ENCODE measurements around the gene DSCAM.

Gene DSCAM

DNA sequence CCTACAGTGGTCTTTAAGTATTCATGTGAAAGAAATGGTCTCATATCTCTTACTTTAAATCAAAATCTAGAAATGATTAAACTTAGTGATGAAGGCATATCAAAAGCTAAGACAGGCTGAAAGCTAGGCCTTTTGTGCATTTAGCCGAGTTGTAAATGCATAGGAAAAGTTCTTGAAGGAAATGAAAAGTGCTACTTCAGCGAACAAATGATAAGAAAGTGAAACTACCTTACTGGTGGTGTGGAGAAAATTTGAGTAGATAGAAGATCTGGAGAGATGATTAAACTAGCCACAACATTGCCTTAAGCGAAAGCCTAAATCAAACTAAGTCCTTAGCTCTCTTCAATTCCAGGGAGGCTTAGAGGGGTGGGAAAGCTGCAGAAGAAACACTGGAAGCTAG is 147.6 kb downstream of the DSCAM start:
- no peak for DNase-seq

- no peak for DNase-seq
Measured at GRCh38 chr21:40696246-40696645, 150.7 kb downstream of the DSCAM start.

- no peak for DNase-seq
Measured at GRCh38 chr21:40689840-40690360, 157.1 kb downstream of the DSCAM start.

DNA sequence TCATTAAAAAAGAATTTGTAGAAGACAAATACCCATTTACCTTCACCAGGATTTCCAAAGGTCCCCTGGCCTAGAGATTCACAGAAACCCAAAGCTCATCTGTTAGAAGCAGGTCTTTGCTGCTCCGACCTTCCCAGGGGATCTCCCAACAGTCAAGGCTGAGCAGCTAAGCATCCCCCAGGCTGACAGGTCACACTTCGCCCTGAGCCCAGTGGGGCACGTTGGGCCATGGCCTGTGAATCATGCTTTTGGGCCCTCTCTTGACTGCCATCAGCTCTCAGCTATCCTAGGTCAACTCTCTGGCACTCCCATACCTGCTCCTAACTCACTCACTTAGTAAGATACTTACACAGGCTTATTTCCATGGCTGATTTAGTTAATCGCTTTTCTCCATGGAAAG is 157.7 kb downstream of the DSCAM start:
- DNase-seq, result no peak

DNA sequence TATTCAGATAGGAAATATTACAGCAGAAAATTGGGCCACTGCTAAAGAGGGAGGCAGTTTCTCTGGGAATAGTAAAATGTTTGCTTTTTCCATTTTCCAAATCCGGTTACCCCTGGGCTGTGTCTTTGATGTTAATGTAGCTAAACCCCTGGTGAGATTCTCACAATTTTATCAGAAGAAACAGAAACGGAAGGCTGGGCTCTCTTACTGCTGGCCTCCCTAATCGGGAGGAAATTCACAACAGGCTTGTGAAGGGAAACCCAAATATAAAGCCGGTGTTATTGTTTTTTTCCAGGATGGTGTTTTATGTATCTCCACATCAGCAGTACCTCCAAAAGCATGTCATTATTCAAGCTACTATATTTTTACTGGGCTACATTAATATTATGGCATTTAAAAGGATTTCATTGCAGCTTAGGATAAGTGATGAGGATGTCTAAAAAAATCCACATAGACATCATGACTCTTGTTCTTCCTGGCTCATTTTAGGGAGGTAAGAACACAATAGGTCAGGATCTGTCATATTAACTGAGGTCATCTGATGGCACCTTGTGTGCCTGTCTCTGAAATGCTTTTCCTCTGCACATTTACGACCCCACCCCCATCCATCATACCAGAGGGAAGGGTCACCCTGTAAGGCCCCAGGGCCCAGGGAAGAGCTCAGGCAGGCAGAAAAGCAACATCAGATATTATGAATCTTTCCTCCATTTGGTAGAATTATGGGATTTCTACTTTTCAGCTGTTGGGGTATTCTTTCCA is 158.7 kb downstream of the DSCAM start:
- no peak for DNase-seq

- DNase-seq, result no peak
Measured at GRCh38 chr21:40687625-40688024, 159.3 kb downstream of the DSCAM start.

GRCh38 chr21:40686526-40686925 is 160.4 kb downstream of the DSCAM start:
- no peak for DNase-seq

- no peak for DNase-seq
Measured at GRCh38 chr21:40685141-40685540, 161.8 kb downstream of the DSCAM start.

DNA sequence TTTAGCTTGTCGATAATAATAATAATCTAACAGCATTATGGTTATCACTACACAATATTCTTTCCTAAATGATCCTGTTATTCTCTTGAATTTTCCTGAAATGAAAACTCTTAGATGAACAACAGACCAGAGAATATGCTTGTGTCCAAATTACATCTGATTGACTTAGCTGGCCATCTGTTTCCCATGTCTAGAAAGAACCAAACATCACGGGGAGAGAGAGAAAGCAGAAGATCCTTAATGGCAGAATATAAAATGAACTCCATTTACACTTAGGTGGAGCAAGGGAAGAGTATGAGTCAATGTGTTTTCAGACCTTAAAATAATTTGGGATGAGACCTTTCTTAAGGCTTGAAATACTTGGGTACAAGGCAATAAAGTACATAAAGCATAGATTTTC is 162.2 kb downstream of the DSCAM start:
- no peak for DNase-seq

- DNase-seq, result no peak
Measured at GRCh38 chr21:40683349-40683748, 163.6 kb downstream of the DSCAM start.

- DNase-seq, result no peak
Measured at GRCh38 chr21:40681164-40681859, 165.6 kb downstream of the DSCAM start.

- DNase-seq, result no peak
Measured at GRCh38 chr21:40680311-40680710, 166.6 kb downstream of the DSCAM start.

- DNase-seq, result no peak
Measured at GRCh38 chr21:40678681-40679284, 168.2 kb downstream of the DSCAM start.

- DNase-seq, result no peak
Measured at GRCh38 chr21:40675017-40675416, 171.9 kb downstream of the DSCAM start.

DNA sequence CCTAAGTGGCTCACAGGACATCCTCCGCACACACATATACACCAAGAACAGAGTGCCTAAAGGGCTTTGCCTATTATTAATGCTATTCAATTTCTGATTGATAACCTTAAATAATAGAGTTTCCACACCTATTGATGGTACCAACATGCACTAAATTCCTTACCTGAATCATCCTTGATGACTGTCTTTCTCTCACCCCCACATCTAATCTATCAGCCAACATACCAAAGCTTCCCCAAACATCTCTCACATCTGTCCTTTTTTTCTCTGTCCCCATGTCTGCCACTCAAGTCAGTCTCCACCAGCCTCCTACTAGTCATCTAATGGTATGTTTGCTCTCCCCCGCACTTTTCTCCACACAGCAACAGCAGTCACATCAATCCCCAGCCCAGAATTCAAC is 174.4 kb downstream of the DSCAM start:
- no peak for DNase-seq

GRCh38 chr21:40671716-40672115 is 175.2 kb downstream of the DSCAM start:
- DNase-seq, result no peak

- DNase-seq, result no peak
Measured at GRCh38 chr21:40668555-40669275, 178.2 kb downstream of the DSCAM start.

DNA sequence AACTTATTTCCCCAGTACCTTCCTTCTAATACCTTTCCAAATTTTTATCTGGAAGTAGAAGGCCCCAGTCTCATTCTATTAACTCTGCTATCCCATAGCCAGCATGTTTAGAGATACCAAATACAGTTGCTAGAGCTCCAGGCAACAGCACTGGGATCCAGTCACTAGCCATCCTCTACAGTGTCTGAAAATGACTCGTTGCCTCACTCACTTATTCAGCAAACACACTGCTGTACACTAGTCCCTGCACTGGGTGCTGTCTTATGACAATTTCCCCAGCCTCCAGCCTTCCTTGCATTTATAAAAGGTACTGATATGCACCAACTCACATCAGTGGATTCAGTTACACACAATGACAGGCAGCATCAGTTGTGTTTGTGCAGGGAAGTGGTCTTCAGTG is 179.0 kb downstream of the DSCAM start:
- DNase-seq, result no peak

DNA sequence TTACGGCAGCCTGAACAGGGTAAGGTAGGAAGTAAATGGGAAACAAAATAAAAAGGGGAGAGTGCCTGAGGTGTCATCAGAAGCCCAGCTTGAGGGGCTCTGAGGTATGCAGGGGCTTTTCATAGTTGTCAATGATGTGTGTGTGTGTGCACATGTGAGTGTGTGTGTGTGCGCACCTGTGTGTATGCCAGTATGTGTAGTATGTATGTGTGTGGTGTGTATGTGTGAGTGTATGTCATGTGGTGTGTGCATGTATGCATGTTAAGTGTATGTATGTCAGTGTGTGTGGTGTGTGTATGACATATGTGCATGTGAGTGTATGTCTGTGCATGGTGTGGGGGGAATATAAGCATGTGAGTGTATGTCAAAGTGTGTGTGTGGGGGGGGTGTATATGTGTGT is 184.1 kb downstream of the DSCAM start:
- no peak for DNase-seq

- DNase-seq, result no peak
Measured at GRCh38 chr21:40660461-40660860, 186.5 kb downstream of the DSCAM start.

GRCh38 chr21:40658311-40658710 is 188.6 kb downstream of the DSCAM start:
- no peak for DNase-seq

DNA sequence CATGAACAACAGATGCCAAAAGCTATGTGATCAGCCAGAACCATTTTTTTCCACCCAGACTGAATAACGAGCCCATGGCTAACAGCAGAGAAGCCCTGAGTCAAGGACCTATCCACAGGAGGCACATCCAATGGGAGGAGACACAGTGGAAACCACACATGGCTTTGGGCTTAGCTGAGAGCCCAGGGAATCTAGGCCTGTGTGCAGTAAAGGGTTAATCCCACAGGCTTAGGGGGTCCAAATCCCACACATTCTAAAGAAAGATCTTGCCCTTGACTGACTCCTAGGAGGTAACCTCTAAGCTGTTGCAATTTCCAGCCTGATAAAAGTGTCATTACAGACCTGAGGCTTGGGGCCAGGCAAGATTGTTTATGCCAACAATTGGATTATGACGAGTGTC is 194.5 kb downstream of the DSCAM start:
- DNase-seq, result no peak

- DNase-seq, result no peak
Measured at GRCh38 chr21:40647706-40648105, 199.3 kb downstream of the DSCAM start.
